GM18951 (cell line): ENCODE measurements around the gene JPH3.

Source experiments
- POLR2A ChIP-seq: IDR thresholded peaks from 4 replicates; pipeline ENCODE4 v1.6.1; 2011; ENCODE audit warnings: mild to moderate bottlenecking; ENCODE audit not compliant: insufficient read length, insufficient read depth; ENCODE audit errors: extremely low read depth
- in situ Hi-C: fragments of 300-500 bp; cut with MboI; formaldehyde crosslinking; loops from one replicate; pipeline ENCODE4 v1.12.0; 2022; ENCODE audit warnings: low sequenced_read_pairs, mixed read lengths, inconsistent platforms; ENCODE audit not compliant: unreplicated experiment

The JPH3 gene

DNA sequence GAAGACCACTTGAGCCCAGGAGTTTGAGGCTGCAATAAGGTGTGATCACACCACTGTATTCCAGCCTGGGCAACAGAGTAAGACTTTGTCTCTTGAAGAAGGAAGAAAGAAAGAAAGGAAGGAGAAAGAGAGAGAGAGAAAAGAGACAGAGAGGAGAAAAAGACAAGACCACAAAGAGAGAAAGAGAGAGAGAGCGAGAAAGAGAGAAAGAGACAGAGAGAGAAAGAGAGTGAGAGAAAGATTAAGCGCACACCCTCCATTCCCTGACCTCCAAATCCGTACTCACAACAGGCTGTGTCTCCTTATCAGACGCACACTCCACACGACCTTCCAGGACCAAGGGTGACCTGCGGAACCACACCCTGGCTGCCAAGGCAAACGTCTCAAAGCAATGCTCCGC, 143.9 kb downstream of the JPH3 start:
- no peak for TF ChIP-seq POLR2A
- in situ Hi-C loops: no loop called here
